OCI-M2 (cell line): ENCODE measurements around the gene STXBP1.

ENCODE experiments used
- DNase-seq: peaks from one replicate; lab custom pipeline; 2025; ENCODE audit not compliant: unreplicated experiment; lab: John Stamatoyannopoulos, UW

Gene STXBP1

DNA sequence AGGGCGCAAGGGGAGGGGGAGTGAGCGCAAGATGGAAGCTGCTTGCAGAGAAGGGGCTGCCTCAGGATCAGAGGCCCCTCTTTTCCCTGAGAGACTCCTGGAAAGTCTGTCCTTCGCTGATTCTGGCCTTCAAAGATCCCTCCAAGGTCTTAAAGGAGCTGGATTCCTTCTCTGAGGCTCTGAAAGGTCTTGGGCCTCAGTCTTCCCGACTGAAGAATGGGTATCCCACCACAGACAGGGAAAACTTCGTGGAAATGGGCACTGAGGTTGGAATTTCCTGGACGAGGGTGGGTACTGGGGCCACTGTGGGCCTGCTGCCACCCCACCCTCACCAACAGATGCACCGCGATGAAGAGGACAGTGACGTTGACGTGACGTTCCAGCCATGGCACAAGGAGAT is 100.3 kb downstream of the STXBP1 start:
- DNase-seq, result no peak

DNA sequence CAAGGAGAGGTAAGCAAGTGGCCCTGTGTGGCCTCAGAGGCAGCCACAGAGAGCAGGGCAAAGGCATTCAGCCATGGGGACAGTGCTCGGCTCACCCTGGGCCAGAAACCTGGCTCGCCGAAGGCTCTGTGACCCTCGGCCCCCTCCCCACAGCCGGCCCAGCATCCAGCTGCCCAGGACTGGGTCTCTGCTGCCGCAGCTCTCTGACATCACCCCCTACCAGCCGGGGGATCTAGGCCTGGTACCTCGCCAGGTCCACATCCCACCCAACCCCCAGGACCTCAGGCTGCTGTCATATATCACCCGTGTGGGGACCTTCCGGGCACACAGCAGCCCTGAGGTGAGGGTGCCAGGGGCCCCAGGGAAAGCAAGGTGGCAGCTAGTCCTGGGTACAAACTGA is 100.8 kb downstream of the STXBP1 start:
- no peak for DNase-seq

DNA sequence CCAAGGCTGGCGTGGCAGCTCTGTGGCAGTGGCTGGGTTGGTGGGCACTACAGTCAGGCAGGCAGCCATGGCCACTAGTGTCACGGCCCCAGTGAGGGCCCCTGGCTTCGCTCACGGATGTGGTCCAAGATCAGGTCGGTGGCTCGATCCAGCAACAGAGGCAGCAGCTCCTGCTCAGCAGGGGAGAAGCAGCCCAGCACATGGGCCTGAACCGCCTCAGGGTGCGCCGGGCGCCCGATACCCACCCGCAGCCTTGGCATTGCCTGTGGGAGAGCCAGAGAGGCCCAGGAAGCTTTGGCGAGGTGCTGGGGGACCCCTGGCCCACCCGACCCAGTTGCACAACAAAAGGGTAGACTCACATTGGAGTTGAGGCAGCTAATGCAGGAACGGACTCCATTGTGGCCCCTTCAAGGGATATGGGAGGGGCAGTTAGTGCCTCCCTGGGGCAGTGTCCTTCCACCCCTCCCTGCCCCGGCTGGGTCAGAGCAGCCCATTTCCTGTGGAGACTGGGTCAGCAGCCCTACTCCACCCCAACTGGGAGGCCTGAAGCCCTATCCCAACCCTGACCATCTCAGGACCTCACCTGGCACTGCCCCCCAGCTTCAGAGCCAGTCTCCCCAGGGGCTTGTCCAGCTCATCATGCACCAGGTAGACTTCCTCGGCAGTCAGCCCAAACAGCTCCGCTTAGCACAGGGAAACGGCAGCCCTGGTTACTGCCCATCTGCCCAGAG is 102.1 kb downstream of the STXBP1 start:
- no peak for DNase-seq

DNA sequence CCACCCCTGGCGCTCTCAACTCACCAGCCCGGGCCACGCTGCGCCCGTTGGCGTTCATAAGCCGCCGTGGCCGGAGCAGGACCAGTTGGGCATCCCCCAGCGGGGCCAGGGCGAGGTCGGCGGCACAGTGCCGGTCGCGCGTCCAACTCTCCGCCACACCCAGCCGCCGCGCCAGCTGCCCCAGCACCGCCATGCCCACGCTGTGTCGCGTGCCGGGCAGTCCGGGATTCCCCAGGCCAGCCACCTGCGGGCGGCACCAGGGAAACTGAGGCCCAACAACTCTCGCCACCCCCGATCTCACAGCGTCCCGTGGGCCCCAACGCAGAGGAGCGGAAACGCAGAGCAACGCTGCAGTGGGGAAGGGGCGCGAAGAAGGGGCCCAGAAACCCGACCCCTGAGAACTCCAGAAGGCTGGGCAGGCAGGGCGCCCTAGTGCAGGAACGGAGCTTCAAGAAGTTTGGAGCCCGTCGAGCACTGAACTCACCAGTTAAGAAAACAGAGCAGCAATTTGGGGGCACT is 102.9 kb downstream of the STXBP1 start:
- no peak for DNase-seq

DNA sequence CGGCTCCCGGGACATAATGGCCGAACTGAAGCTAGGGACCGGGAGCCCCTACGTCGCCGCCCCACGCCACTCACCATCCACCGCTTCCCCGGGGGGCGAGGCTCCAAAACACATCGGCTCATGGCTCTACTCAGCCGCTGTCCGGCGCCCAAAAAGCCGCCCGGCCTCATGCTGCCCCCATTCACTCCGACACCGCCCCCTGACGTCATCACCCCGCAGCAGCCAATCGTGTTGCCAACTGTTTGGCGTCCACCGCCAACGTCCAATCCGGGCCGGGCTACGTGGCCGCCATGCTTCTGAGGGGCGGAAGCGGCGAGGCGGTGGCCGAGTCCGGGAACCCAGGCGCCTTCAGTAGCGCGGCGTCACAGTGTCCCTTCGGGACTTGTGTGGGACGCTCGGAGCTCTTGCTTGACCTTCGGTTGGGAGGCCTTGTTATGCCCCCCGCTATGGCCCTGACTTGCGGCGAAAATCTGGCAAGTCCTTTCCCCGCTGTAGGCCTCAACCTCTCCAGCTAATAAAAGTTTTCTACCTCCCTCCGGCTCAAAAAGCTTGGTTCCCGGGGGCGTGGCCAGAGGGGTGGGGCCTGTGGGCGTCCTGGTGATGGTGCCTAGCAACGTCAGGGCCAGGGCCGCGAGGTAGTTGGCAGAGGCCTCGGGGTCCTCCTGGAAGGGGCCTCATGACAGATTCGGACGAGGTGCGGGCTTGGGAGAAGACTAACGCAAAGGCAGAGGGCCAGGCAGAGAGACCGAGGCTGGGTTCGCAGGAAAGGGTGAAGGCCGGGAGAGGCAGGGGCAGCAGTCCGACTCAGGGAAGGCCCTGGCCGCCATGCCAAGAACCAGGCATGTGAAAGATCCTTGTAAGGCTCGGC is 103.6 kb downstream of the STXBP1 start, which contains the start of the genes PTRH1 and TTC16:
PTRH1 (minus strand) TSS at position 194 of the 868 bp plus-strand sequence; CDS start at position 170, 24 bp downstream.
TTC16 (plus strand) TSS at position 610 of the 868 bp plus-strand sequence; CDS start at position 677, 67 bp downstream.
- DNase-seq, result peak; percentile 29

DNA sequence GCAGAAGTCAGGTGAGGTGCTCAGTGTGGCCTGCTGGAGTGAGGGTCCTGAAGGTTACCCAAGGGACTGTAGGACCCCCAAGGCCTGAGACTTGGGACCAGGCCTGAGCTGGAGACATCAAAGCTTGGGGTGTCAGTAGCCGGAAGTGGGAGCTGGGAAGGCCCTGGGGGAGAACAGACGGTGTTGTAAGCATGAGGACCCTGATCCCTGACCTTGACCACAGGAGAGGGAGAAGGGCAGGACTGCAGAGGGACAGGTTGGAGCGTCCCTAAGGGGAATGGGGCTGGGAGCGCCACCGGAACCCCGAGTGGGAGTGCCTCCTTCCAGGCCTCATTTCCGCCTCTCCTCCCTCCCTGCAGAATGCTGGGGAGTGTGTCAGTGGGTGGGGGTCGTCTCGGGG is 104.3 kb downstream of the STXBP1 start:
- DNase-seq, result no peak

DNA sequence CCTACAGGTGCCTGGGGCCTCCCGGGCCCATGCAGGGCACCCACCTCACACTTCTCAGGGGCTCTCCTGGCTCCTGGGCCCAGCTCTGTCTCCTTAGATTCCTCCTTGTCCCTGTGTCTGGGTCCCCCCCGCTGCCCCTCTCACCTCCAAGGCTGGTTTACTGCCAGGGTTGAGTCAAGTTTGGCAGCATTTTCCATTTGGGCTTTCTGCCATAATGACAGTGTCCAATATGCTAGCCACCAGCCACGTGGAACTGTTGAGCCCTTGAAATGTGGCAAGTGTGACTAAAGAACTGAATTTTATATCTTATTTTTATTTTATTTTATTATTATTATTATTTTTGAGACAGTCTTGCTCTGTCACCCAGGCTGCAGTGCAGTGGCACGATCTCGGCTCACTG is 105.7 kb downstream of the STXBP1 start:
- DNase-seq, result no peak

DNA sequence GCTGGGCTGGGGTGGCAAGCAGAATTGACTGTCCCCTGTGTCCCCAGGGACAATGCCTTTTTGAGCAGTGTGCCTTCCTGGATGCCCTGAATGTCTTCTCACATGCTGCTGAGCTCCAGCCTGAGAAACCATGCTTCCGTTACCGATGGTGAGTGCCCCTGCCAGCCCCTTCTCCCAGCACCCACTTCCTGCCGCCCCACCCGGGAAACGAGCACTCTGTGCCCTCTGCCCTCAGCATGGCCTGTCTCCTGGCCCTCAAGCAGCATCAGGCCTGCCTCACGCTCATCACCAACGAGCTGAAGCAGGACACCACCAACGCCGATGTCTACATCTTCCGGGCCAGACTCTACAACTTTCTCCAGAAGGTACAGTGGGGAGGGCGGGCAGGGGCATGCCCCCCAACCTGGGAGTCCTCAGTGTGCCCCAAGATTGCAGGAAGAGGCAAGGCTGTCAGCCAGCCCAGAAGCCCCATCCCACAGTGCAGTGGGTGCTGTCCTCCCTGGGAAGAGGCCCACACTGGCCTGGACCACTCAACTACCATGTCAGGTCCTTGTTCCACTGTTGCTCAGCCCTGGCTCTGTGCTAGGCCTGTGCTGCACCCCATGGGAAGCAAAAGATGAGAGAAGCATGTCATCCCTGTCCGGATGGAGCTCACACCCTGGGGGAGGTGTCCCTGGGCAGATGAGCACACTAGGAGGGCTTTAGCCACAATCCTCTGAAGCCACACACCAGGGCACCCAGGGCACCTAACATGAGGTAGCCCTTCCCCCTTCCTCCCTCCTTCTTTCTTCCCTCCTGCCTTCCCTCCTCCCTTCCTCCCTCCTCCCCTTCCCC is 108.2 kb downstream of the STXBP1 start:
- DNase-seq, result no peak

DNA sequence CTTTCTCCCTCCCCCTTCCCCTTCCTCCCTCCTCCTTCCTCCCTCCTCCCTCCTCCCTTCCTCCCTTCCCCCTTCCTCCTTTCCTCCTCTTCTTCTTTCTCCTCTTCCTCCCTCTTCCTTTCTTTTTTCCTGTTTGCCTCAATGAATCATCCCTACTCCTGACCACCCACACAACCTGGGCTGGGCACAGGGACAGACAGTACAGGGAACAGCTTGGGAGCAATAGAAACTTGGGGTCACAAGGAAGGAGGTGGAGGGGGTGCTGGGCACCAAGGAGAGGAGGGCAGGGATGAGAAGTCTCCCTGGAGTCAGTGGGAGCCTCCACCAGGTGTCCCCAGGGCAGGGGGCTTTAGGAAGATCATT is 108.8 kb downstream of the STXBP1 start:
- no peak for DNase-seq

DNA sequence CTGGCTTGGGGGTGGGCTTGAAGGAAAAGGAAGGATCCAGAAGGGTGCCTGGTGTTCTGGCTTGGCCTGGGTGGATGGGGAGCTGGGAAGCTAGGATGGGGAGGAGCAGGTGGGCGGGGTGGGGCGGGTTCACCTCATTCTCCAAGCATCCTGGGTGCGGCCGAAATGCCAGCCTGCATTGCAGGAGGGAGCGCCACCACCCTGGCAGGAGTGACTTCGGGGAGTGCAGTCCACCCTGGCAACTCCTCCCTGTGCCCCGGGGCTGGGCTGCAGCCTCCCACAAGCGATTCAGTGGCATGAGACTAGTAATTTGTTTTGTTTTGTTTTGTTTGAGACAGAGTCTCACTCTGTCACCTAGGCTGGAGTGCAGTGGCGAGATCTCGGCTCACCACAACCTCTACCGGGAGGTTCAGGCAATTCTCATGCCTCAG is 109.3 kb downstream of the STXBP1 start:
- no peak for DNase-seq

DNA sequence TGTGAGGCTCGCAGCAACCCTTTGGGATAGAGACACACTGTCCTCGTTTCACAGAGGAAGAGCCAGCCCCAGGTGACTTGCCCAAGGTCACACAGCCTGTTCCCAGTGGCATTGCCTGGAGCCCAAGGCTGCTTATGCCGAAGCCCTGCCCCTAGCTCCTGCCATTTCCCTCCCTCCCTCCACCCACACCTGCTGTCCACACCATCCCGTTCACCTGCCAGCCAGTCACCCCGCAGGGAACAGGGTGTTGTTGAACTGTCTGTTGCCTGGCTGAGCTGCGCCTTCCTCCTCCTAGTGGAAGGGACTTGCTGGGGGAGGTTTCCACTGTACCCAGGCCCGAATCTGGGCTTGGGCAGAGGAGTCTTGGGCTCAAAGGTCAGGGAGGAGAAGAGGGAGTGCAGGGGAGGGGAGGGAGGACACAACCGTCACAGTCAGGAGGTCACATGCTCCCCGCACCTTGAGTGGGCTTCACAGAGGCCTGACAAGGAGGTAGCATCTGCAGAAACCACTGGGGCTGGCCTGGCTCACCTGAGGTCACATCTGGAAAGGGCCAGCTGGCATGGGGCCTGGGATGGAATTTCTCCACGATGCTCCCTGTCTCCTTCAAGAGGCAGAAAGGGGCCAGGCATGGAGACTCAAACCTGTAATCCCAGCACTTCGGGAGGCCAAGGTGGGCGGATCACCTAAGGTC is 110.1 kb downstream of the STXBP1 start:
- no peak for DNase-seq

DNA sequence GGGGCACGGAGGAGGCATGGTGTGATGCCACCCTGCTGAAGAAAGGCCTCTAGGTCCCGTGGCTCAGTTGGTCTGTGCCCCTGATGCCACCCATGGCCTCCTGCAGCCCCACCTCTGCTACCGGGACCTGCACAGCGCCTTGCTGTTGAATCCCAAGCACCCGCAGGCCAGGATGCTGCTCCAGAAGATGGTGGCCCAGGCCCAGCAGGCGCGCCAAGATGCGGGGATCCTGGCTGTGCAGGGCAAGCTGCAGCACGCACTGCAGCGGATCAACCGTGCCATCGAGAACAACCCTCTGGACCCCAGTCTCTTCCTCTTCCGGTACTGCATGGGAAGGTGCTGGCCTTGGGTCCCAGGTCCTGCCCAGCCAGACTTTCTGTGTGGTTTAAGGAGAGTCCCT is 110.9 kb downstream of the STXBP1 start:
- DNase-seq, result no peak

DNA sequence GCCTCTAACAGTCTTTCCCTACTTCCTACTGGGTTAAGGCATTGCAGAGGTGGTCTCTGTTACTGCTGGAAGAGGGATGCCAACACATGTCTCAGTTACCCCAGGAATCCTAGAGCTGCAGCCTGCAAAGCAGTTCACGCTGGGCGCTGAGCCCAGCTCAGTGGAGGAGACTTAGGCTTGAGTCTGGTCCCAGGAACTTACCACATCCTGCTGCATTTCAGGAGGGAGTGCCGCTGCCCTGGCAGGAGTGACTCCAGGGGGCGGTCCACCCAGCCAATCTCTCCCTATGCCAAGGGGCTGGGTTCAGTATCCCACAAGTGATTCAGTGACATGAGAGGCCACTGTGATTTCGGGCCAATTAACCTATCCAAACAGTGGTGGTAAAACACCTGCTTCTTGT is 111.4 kb downstream of the STXBP1 start:
- no peak for DNase-seq

DNA sequence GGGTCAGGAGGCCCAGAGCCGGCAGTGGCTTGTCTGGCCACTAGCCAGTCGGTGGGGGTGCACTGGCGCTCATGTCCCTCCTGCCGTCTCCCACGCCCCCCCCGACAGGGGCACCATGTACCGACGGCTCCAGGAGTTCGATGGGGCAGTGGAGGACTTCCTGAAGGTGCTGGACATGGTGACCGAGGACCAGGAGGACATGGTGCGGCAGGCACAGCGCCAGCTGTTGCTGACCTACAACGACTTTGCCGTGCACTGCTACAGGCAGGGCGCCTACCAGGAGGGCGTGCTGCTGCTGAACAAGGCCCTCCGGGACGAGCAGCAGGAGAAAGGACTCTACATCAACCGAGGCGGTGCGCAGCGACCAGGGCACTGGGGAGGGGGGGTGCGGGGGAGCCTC is 111.9 kb downstream of the STXBP1 start:
- DNase-seq, result no peak

DNA sequence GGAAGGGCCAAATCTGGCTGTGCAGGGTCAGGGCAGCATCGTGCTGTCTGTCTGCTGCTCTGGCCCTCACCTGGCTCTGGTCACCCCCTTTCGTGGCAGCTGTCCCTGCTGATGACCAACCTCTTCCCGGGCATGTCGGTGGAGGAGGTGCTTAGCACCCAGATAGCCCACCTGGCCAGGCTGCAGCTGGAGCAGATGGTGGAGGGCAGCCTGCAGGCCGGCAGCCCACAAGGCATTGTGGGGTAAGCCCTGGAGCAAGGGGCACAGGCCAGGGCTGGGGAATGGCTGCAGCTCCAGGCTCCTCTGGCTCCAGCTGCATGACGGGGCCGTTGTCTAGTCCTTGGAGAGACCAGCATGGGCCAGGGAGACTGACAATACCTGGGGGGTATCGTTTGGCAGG is 114.8 kb downstream of the STXBP1 start:
- no peak for DNase-seq

DNA sequence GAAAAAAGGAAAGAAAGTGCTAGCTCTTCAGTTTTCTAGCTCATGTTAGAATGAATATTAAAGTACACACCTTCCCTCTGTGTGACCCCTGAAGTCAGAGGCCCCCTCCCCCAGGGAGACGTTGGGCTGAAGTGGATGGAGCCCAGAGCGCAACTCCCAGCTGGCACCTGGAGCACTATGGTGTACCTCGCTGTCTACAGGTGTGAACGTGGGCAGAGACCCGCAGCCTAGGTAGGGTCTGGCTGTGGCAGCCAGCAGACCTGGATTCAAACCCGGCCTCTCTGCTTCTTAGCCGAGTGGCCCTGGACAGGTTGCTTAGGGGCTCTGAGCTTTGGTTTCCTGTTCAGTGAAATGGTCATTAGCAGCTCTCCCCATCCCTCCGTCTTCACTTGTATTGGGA is 116.7 kb downstream of the STXBP1 start:
- DNase-seq, result no peak

DNA sequence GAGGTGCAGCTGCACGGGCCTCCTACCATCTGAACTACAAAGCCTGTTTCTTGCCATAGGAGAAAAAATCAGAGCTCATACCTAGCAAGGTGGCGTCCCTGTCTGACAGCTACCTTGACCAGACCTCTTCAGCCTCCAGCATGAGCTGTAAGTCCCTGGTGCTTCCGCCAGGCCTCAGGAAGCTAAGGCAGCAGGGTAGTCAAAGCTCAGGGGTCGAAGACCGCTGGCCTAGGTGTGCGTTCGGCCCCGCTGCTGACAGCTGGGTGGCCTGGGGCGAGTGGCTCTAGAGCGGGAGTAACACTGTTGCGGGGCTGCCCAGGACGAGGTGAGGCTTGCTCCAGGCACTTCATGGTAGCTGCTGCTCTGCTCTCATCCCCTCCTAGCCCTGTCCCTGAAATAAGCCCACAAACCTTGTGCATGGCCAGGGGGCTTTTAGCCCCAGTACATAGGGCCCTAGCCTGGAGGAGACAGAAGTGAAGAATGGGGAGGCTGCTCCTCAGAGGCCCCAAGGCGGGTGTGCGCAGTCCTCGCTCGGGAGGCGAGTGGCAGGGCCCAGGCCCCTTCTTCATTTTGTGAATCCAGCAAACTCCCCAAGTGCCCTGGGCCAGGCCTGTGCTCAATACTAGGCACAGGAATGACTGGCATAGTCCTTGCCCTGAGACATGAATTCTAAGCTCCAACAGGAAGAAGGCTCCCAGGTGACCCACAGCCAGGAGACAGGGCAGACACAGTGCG is 117.6 kb downstream of the STXBP1 start:
- DNase-seq, result no peak

DNA sequence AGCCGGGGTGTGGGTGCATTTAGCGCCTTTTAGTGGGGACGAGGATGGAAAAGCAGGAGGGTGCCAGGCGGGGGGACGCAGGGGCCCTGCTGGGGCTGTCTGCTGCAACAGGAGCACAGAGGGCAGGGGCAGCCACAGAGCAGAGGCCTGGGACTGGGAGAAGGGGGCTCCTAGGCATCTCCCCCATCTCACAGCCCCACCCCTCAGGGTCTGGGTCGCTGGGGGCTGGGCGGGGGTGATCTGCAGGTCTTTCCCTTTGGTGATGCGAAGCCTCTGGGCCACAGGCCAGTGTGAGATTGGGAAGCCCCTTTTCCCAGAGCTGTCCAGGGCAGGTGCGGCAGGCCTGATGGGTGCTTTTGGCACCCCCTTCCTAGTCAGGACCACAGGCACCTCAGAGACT is 118.2 kb downstream of the STXBP1 start:
- DNase-seq, result no peak

DNA sequence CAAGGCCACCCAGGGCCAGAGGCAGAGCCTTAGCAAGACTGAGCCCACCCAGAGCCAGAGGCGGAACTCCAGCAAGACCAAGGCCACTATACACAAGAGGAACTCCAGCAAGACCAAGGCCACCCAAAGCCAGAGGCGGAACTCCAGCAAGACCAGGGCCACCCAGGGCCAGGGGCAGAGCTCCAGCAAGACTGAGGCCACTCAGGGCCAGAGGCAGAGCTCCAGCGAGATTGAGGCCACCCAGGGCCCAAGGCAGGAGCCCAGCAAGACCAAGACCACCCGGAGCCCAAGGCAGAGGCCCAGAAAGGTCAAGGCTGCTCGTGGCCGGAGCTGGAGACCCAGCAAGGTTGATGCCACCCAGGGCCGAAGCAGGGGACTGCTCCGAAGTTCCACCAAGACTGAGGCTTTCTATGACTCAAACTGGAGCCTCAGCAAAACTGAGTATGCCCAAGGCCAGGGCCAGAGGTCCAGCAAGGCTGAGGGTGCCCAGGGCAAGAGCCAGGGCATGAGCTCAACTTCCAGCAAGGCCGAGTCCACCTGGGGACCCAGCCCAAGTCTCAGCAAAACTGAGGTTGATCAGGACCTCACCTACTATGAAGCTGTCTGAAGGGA is 118.8 kb downstream of the STXBP1 start:
- DNase-seq, result no peak
